ENCODE results near the gene ZNF598.

GRCh38 chr16:2035431-2036199 lies 26.0 kb upstream of the ZNF598 start:
- no peak for TF ChIP-seq CTCF (IDR thresholded peaks at IDR 0.05; ENCODE audit: poor library complexity, severe bottlenecking)
- TF ChIP-seq REST (IDR thresholded peaks at IDR 0.05; ENCODE audit: borderline replicate concordance): no peak
- TF ChIP-seq EP300 (conservative IDR thresholded peaks at IDR 0.05; ENCODE audit: poor library complexity, severe bottlenecking): no peak
- TF ChIP-seq TAF1 (IDR thresholded peaks at IDR 0.05; ENCODE audit: low read depth): no peak
- no peak for TF ChIP-seq EZH2 (IDR thresholded peaks at IDR 0.05; ENCODE audit: borderline replicate concordance, insufficient read depth, low read length, poor library complexity, severe bottlenecking)
- no peak for TF ChIP-seq RAD21 (conservative IDR thresholded peaks at IDR 0.05)
- no peak for TF ChIP-seq POLR2AphosphoS5 (IDR thresholded peaks at IDR 0.05)
